ENCODE results near the gene MBD1. TPM values are rescaled to one million over a fixed set of nuclear protein-coding genes. Genes with fewer than 3 reads are reported as not detected.
"Not testable (repeated sequence)": the region's sequence is repeated elsewhere in the genome, so short reads cannot be mapped to it uniquely, and the experiment has no call there.

The MBD1 gene
- total RNA-seq, 4 donors from 2014 or later, result 39.5 to 83.8 (median 61.0) TPM

GRCh38 chr18:50311650-50312049 lies 30.3 kb upstream of the MBD1 start:
- H3K27me3 ChIP-seq, result peaks cover 0 to 61% (median 2%) of the 10 kb centered on the region in 4 donors

DNA sequence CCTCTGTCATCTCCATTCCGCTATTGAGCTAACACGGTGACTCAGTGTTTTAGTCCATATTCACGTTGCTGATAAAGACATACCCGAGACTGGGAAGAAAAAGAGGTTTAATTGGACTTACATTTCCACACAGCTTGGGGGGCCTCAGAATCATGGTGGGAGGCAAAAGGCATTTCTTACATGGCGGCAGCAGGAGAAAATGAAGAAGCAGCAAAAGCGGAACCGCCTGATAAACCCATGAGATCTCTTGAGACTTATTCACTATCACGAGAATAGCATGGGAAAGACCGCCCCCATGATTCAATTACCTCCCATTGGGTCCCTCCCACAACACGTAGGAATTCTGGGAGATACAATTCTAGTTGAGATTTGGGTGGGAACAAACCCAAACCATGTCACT lies 28.8 kb upstream of the MBD1 start:
- intact Hi-C loops (cut with DNase I), result no loop called here
- 81 to 83% methylated on average over 8 to 10 of the region's 10 CpGs for WGBS, 2 donors

More at GRCh38 chr18:50311650-50312049, 30.3 kb upstream of the MBD1 start:
- no peak for DNase-seq
- TF ChIP-seq, protein P1, sequence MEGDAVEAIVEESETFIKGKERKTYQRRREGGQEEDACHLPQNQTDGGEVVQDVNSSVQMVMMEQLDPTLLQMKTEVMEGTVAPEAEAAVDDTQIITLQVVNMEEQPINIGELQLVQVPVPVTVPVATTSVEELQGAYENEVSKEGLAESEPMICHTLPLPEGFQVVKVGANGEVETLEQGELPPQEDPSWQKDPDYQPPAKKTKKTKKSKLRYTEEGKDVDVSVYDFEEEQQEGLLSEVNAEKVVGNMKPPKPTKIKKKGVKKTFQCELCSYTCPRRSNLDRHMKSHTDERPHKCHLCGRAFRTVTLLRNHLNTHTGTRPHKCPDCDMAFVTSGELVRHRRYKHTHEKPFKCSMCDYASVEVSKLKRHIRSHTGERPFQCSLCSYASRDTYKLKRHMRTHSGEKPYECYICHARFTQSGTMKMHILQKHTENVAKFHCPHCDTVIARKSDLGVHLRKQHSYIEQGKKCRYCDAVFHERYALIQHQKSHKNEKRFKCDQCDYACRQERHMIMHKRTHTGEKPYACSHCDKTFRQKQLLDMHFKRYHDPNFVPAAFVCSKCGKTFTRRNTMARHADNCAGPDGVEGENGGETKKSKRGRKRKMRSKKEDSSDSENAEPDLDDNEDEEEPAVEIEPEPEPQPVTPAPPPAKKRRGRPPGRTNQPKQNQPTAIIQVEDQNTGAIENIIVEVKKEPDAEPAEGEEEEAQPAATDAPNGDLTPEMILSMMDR (IDR thresholded peaks at IDR 0.05), result no peak
- TF ChIP-seq POLR2A (IDR thresholded peaks at IDR 0.05), result no peak
- Histone ChIP-seq H3K27ac (no peak overlapping the region), H3K9me3 (no peaks in the 10 kb centered on the region), H3K4me1 (peaks cover 0 to 21% (median 9%) of the 10 kb centered on the region in 3 donors), H3K36me3 (no peaks in the 10 kb centered on the region), H3K4me3 (no peak overlapping the region)
- 80 to 88% methylated on average over 3 of the region's 3 CpGs for WGBS, 2 donors
- intact Hi-C loops (cut with DNase I), result no loop called here

GRCh38 chr18:50308851-50309250 lies 27.5 kb upstream of the MBD1 start:
- peaks cover 0 to 71% (median 0%) of the 10 kb centered on the region in 4 donors for H3K27me3 ChIP-seq
- intact Hi-C loops (cut with DNase I); H3K4me3 ChIP-seq; H3K9me3 ChIP-seq; H3K36me3 ChIP-seq; DNase-seq: not testable (repeated sequence)
- peaks cover 0 to 21% (median 9%) of the 10 kb centered on the region in 3 donors for H3K4me1 ChIP-seq
- peak overlapping the region in 2 of 4 donors; percentile 2 to 65 for H3K27ac ChIP-seq
- 41 to 54% methylated on average over 5 of the region's 5 CpGs for WGBS, 2 donors

More for the DNA sequence above, 28.8 kb upstream of the MBD1 start:
- H3K9me3 ChIP-seq, result peaks cover 0 to 4% (median 0%) of the 10 kb centered on the region in 3 donors
- no peak for DNase-seq
- H3K27ac ChIP-seq, result no peak overlapping the region
- H3K4me1 ChIP-seq, result peaks cover 0 to 21% (median 9%) of the 10 kb centered on the region in 3 donors
- no peak overlapping the region for H3K4me3 ChIP-seq
- no peaks in the 10 kb centered on the region for H3K36me3 ChIP-seq
- TF ChIP-seq, protein P1 (IDR thresholded peaks at IDR 0.05), result no peak
- TF ChIP-seq POLR2A (IDR thresholded peaks at IDR 0.05), result no peak
- H3K27me3 ChIP-seq, result peaks cover 0 to 68% (median 0%) of the 10 kb centered on the region in 4 donors

DNA sequence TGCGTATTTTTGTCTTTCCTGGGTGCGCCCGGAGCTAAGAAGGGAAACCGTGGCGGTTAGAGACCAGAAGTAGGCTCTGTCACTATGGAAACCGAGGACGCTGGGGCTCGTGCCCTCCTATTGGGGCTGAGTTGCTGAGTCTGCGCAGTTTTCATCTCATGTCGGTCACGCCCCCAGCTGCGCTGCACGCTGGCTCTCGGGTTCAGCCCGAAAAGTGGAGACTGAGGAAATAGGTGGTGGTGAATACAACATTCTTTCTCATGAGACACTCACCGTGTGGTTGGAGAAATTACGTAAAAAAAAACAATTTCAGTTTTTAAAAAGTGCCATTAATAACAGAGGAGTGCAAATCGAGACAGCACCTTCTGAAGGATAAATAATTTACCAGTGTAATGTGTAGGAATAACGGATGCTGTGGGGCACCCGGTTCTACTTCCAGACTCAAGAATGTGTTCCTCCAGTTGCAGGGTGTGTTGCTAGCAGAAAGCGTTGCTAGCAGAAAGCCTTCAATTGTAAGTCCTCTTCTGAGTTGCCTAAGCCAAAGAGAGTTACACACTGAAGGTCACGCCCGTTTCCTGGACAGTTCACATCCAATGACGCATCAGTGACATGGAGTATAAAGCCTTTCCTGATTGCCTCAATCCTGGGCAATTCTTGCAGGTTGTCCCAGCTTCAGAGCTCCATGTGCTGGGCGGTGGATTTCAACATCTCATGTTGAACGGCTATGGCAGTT lies 26.6 kb upstream of the MBD1 start:
- peaks cover 0 to 7% (median 0%) of the 10 kb centered on the region in 3 donors for H3K9me3 ChIP-seq
- intact Hi-C loops (cut with DNase I), result no loop called here
- peak overlapping the region; percentile 8 to 65 (median 48) for H3K27ac ChIP-seq
- peaks cover 0 to 78% (median 0%) of the 10 kb centered on the region in 4 donors for H3K27me3 ChIP-seq
- peak in 1 of 4 donors; percentile 8 for TF ChIP-seq POLR2A (IDR thresholded peaks at IDR 0.05)
- TF ChIP-seq, protein P1 (IDR thresholded peaks at IDR 0.05), result no peak
- WGBS, 2 donors, result 2 to 6% methylated on average over 20 to 26 of the region's 26 CpGs
- peaks cover 0 to 21% (median 9%) of the 10 kb centered on the region in 3 donors for H3K4me1 ChIP-seq
- no peaks in the 10 kb centered on the region for H3K36me3 ChIP-seq
- peak; percentile 68 for DNase-seq
- H3K4me3 ChIP-seq, result peak overlapping the region; percentile 17 to 68 (median 46)

- DNase-seq, result no peak
- H3K27me3 ChIP-seq, result peaks cover 0 to 83% (median 0%) of the 10 kb centered on the region in 4 donors
- H3K9me3 ChIP-seq, result peaks cover 0 to 7% (median 0%) of the 10 kb centered on the region in 3 donors
- WGBS, 2 donors, result 0% methylated on average over 6 of the region's 8 CpGs
- intact Hi-C loops (cut with DNase I), result no loop called here
- TF ChIP-seq, protein P1 (IDR thresholded peaks at IDR 0.05), result no peak
- TF ChIP-seq POLR2A (IDR thresholded peaks at IDR 0.05), result no peak
- peak overlapping the region; percentile 8 to 65 (median 48) for H3K27ac ChIP-seq
- H3K4me1 ChIP-seq, result peaks cover 0 to 21% (median 9%) of the 10 kb centered on the region in 3 donors
- no peaks in the 10 kb centered on the region for H3K36me3 ChIP-seq
- peak overlapping the region; percentile 17 to 68 (median 46) for H3K4me3 ChIP-seq
Measured at GRCh38 chr18:50307400-50307737, 26.0 kb upstream of the MBD1 start.

All from esophagus squamous epithelium (tissue), 5 donors.